Measurements from ENCODE around the gene MMP14. TPM values are rescaled to one million over a fixed set of nuclear protein-coding genes. Genes with fewer than 3 reads are reported as not detected.

The MMP14 gene
- total RNA-seq, 1 donor from 2014 or later: 306 TPM

DNA sequence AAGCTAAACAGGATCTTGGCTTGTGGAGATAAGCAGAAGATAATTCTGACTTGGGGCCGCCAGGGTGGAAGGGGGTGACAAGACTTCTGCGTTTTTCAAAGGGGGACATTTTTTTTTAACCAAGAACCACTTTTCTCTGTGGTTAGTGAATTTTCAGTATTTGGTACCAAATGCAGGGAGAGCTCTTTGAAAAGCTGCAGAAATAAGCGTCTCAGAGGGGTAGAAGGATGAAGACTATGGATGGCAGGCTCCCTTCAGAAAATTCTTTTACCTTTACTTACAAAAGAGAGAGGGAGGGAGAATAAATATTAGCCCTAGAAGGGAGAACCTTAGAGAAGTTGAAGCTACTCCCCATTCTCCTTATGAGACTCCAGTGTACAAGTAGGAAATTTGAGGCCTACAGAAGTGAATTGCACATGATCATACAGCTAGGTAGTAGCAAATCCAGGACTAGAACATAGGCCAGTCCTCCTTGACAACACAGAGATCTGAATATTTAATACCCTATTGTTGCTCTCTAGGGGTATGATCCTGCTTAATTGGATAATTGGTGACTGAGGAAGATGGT is 5.9 kb upstream of the MMP14 start:
- Mint-ChIP-seq H3K27me3 (ENCODE audit: low read depth) (no peaks in the 10 kb centered on the region), H3K4me1 (peaks cover 19% of the 10 kb centered on the region), H3K9me3 (no peaks in the 10 kb centered on the region), H3K4me3 (peak overlapping the region; percentile 96), H3K27ac (peak overlapping the region; percentile 91), H3K36me3 (peaks cover 10% of the 10 kb centered on the region)
- DNase-seq (ENCODE audit: low spot score in 2 of 2, unreplicated experiment in 2 of 2): no peak
- TF ChIP-seq, protein P1, sequence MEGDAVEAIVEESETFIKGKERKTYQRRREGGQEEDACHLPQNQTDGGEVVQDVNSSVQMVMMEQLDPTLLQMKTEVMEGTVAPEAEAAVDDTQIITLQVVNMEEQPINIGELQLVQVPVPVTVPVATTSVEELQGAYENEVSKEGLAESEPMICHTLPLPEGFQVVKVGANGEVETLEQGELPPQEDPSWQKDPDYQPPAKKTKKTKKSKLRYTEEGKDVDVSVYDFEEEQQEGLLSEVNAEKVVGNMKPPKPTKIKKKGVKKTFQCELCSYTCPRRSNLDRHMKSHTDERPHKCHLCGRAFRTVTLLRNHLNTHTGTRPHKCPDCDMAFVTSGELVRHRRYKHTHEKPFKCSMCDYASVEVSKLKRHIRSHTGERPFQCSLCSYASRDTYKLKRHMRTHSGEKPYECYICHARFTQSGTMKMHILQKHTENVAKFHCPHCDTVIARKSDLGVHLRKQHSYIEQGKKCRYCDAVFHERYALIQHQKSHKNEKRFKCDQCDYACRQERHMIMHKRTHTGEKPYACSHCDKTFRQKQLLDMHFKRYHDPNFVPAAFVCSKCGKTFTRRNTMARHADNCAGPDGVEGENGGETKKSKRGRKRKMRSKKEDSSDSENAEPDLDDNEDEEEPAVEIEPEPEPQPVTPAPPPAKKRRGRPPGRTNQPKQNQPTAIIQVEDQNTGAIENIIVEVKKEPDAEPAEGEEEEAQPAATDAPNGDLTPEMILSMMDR (IDR thresholded peaks at IDR 0.05; ENCODE audit: unreplicated experiment): no peak

DNA sequence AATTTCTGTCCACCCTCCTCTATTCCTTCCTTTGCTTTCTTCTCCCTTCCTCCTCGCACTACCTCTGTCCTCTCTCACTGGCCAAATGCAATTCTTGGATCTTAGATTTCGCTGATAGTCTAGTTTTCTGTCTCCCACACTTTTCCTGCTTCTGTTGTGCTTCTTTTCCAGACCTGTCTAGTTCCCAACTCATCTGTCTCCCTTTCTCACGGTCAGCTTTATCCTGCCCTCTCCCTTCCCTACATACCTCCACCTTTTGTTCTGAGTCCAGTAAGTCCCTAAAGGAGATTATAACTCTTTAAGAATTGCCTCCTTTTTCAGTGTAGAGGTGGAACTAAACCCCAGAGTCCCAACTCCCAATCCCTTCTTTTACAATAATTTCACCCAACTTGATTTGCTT is 880 bp upstream of the MMP14 start:
- H3K4me1 Mint-ChIP-seq: peaks cover 38% of the 10 kb centered on the region
- H3K9me3 Mint-ChIP-seq: no peaks in the 10 kb centered on the region
- H3K27me3 Mint-ChIP-seq (ENCODE audit: low read depth): no peaks in the 10 kb centered on the region
- H3K36me3 Mint-ChIP-seq: peaks cover 10% of the 10 kb centered on the region
- TF ChIP-seq, protein P1 (IDR thresholded peaks at IDR 0.05; ENCODE audit: unreplicated experiment): no peak
- no peak for DNase-seq (ENCODE audit: low spot score in 2 of 2, unreplicated experiment in 2 of 2)
- peak overlapping the region; percentile 98 for H3K27ac Mint-ChIP-seq
- peak overlapping the region; percentile 98 for H3K4me3 Mint-ChIP-seq

DNA sequence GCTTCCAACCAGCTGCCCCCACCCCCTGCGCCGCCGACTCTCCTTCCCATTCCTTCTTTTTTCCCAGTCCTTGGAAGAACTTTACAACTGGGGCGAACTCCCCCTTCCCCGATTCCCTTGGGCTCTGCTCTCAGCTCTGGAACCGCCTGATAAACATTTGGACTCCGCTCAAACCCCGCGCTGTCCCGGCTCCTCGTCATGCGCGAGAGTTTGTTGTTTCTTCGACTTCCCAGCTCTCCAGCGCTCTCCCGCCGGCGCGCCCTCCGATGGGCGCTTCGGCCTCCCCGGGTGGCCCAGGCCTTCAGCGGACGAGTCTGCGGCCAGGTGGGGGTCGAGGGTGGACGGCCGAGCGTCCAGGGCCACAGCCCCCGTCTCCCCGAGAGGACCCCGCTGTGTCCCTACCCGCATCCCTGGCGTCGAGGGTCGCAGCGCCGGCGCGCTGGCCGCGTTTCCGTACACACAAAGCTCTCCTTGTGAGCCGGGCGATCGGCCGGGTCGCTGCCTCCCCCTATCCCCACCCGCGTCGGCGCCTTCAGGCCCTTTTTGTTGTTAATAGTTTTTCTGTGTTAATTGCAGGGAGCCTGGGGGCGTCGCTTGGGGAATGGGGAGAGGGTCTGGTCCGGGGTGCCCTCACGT is 847 bp downstream of the MMP14 start:
- no peaks in the 10 kb centered on the region for H3K27me3 Mint-ChIP-seq (ENCODE audit: low read depth)
- H3K4me1 Mint-ChIP-seq: peaks cover 34% of the 10 kb centered on the region
- peak in 1 of 2 experiments; percentile 73 for DNase-seq (ENCODE audit: low spot score in 2 of 2, unreplicated experiment in 2 of 2)
- peak overlapping the region; percentile 98 for H3K4me3 Mint-ChIP-seq
- H3K27ac Mint-ChIP-seq: peak overlapping the region; percentile 98
- peaks cover 17% of the 10 kb centered on the region for H3K36me3 Mint-ChIP-seq
- TF ChIP-seq, protein P1 (IDR thresholded peaks at IDR 0.05; ENCODE audit: unreplicated experiment): no peak
- no peaks in the 10 kb centered on the region for H3K9me3 Mint-ChIP-seq

DNA sequence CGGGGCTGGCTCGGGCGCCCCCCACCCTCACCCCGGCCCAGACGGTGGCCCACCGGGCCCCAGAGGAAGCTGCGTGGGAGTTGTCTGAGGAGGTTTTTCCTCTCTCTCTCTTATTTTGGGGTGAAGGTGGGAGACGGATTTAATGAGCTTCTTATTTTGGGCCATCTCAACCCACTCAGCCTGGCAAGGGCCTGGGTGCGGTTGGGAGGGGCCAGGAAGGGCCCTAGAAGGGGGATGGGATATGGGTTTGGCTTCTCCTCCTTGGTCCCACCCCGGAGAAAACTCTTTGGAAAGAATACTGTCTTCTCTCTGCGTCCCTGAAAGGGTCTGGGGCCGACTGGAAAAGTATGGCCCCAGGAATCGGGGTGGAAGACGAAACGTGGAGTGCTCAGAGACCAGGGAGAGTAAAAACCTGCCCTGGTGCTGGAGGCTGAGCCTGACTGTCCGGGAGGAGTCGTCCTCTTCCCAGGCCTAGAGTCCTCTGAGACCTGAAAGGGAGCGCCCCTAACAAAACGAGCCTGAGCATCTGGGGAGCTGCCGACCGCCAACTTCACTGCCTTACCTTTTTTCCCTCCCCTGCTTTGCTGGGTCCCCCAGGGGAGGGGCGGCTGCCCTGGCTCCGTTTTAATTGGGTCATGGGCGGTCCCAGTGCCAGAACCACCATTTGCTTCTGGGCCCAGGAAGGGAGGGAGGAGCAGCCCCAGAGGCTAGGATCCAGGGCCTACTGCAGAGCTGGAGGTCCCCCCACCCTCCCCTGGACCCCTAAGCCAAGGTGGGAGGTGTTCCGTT is 1.6 kb downstream of the MMP14 start:
- Mint-ChIP-seq H3K36me3 (peaks cover 23% of the 10 kb centered on the region), H3K4me1 (peaks cover 34% of the 10 kb centered on the region), H3K27me3 (ENCODE audit: low read depth) (no peaks in the 10 kb centered on the region), H3K27ac (peak overlapping the region; percentile 98), H3K4me3 (peak overlapping the region; percentile 98), H3K9me3 (no peaks in the 10 kb centered on the region)
- TF ChIP-seq, protein P1 (IDR thresholded peaks at IDR 0.05; ENCODE audit: unreplicated experiment): no peak
- no peak for DNase-seq (ENCODE audit: low spot score in 2 of 2, unreplicated experiment in 2 of 2)

- Mint-ChIP-seq H3K27me3 (ENCODE audit: low read depth) (no peaks in the 10 kb centered on the region), H3K4me3 (peak overlapping the region; percentile 98), H3K36me3 (peaks cover 24% of the 10 kb centered on the region), H3K9me3 (no peaks in the 10 kb centered on the region), H3K27ac (peak overlapping the region; percentile 98), H3K4me1 (peaks cover 34% of the 10 kb centered on the region)
- DNase-seq (ENCODE audit: low spot score in 2 of 2, unreplicated experiment in 2 of 2): no peak
- TF ChIP-seq, protein P1 (IDR thresholded peaks at IDR 0.05; ENCODE audit: unreplicated experiment): no peak
These were observed 2.3 kb downstream of the MMP14 start for GRCh38 chr14:22838631-22839041.

All from mesothelial cell of epicardium (in vitro differentiated cells).